Endothelial cell of umbilical vein (primary cell): ENCODE data around the gene RAB25. TPM values are rescaled to one million over a fixed set of nuclear protein-coding genes. Genes with fewer than 3 reads are reported as not detected.

Experiments
- BruUV-seq: library from RNA; stranded (reverse); fragments of 400-500 nt; replicated peaks from 2 replicates; lab custom pipeline; 2021; lab: Mats Ljungman, UMichigan
- CTCF ChIA-PET: fragments of 300-600, 350-600 bp; sonication (Branson Sonifier 250); formaldehyde crosslinking; loops from one replicate; lab custom pipeline; 2021; ENCODE audit warnings: antibody characterized with exemption, inconsistent platforms; lab: Charles Lee
- POLR2A ChIA-PET: fragments of 300-600, 350-600 bp; sonication (Branson Sonifier 250); formaldehyde crosslinking; loops from one replicate; lab custom pipeline; 2021; ENCODE audit warnings: antibody characterized with exemption, inconsistent platforms; lab: Charles Lee
- DNase-seq: peaks from one replicate; pipeline ENCODE4 v3.0.0-alpha.2; 2011; ENCODE audit warnings: low read depth, low spot score
- FAIRE-seq: peaks from 2 replicates; lab custom pipeline; 2011; peaks lifted over from hg19 to GRCh38; lab: Jason Lieb, UNC
- H2AFZ ChIP-seq: 2 replicates; pipeline ENCODE4 v1.6.0; 2012; ENCODE audit warnings: low read depth, low read length, control low read depth, inconsistent platforms
- H3K27ac ChIP-seq: 2 replicates; pipeline ENCODE4 v1.5.1; 2011; ENCODE audit warnings: low read depth, mild to moderate bottlenecking, control low read depth, low read length, moderate library complexity; ENCODE audit not compliant: insufficient read depth
- H3K27me3 ChIP-seq, 2 experiments: 2 replicates each; pipeline versions ENCODE4 v1.6.0 to v1.6.1; 2011; ENCODE audit warnings: low read length in 2 of 2, mixed read lengths in 1 of 2; ENCODE audit not compliant: control insufficient read depth in 2 of 2, insufficient read depth in 2 of 2
- H3K36me3 ChIP-seq, 2 experiments: 2 replicates in 1 of 2; 3 replicates in 1 of 2; pipeline ENCODE4 v1.5.1; 2011; ENCODE audit warnings: low read length in 2 of 2, mild to moderate bottlenecking in 1 of 2, moderate library complexity in 1 of 2; ENCODE audit not compliant: control insufficient read depth in 2 of 2, insufficient read depth in 2 of 2; ENCODE audit errors: extremely low read depth in 1 of 2
- H3K4me1 ChIP-seq: 3 replicates; pipeline ENCODE4 v1.5.1; 2011; ENCODE audit warnings: mild to moderate bottlenecking, low read length; ENCODE audit not compliant: control insufficient read depth, insufficient read depth; ENCODE audit errors: extremely low read depth
- H3K4me2 ChIP-seq: 2 replicates; pipeline ENCODE4 v1.6.1; 2011; ENCODE audit warnings: low read length, control low read depth, mixed read lengths; ENCODE audit not compliant: insufficient read depth
- H3K4me3 ChIP-seq, 3 experiments: fragments of 200-600 bp in 1 of 3; sonication (generic), shearing (Covaris generic) in 1 of 3; replicated peaks in 1 of 3; 2 replicates each; pipeline ENCODE4 v1.5.1; 2011 to 2016; ENCODE audit warnings: control low read depth in 3 of 3, low read length in 3 of 3, mild to moderate bottlenecking in 2 of 3, inconsistent platforms in 1 of 3, low read depth in 1 of 3, moderate library complexity in 1 of 3; ENCODE audit not compliant: insufficient read depth in 1 of 3
- H3K79me2 ChIP-seq: 2 replicates; pipeline ENCODE4 v1.6.0; 2012; ENCODE audit warnings: low read length, inconsistent platforms; ENCODE audit not compliant: control insufficient read depth, insufficient read depth
- H3K9ac ChIP-seq: replicated peaks from 2 replicates; pipeline ENCODE3; 2011; ENCODE audit warnings: low read length, control low read depth; ENCODE audit not compliant: insufficient read depth; ENCODE audit errors: extremely low read depth
- H3K9me1 ChIP-seq: replicated peaks from 3 replicates; pipeline ENCODE4 v1.6.0; 2011; ENCODE audit warnings: mild to moderate bottlenecking, low read length; ENCODE audit not compliant: control insufficient read depth, insufficient read depth; ENCODE audit errors: extremely low read depth
- H3K9me3 ChIP-seq: replicated peaks from 2 replicates; pipeline ENCODE4 v1.5.1; 2012; ENCODE audit warnings: low read length, inconsistent platforms; ENCODE audit not compliant: control insufficient read depth, insufficient read depth
- H4K20me1 ChIP-seq: replicated peaks from 2 replicates; pipeline ENCODE3; 2011; ENCODE audit warnings: mild to moderate bottlenecking, low read length; ENCODE audit not compliant: control insufficient read depth, insufficient read depth; ENCODE audit errors: extremely low read depth
- CTCF ChIP-seq, 2 donors: IDR thresholded peaks; 1 replicate in 1 of 2; 2 replicates in 1 of 2; pipeline ENCODE4 v1.5.1; 2011; ENCODE audit warnings: low read length in 2 of 2, mild to moderate bottlenecking in 2 of 2, moderate library complexity in 2 of 2, control low read depth in 1 of 2, inconsistent platforms in 1 of 2, low read depth in 1 of 2; ENCODE audit not compliant: insufficient read depth in 1 of 2; ENCODE audit errors: extremely low read depth in 1 of 2
- EZH2 ChIP-seq: IDR thresholded peaks from 2 replicates; pipeline ENCODE4 v1.6.1; 2012; ENCODE audit warnings: borderline replicate concordance, low read depth, mild to moderate bottlenecking, moderate library complexity, low read length, inconsistent platforms; ENCODE audit not compliant: severe bottlenecking
- FOS ChIP-seq: IDR thresholded peaks from 2 replicates; pipeline ENCODE4 v1.6.1; 2011; ENCODE audit warnings: mild to moderate bottlenecking, low read length, moderate library complexity, borderline replicate concordance; ENCODE audit not compliant: insufficient read depth
- GATA2 ChIP-seq: IDR thresholded peaks from 2 replicates; pipeline ENCODE4 v1.7.0; 2011; ENCODE audit warnings: low read depth, mild to moderate bottlenecking, moderate library complexity, mixed read lengths, low read length; ENCODE audit not compliant: insufficient read length, insufficient read depth
- JUN ChIP-seq: IDR thresholded peaks from 2 replicates; pipeline ENCODE4 v1.6.1; 2011; ENCODE audit warnings: borderline replicate concordance, low read depth; ENCODE audit not compliant: insufficient read length, insufficient read depth
- MAX ChIP-seq: IDR thresholded peaks from 2 replicates; pipeline ENCODE4 v1.6.1; 2011; ENCODE audit not compliant: insufficient read depth, insufficient read length
- MYC ChIP-seq: IDR thresholded peaks from one replicate; pipeline ENCODE4 v1.6.1; 2011; ENCODE audit warnings: mild to moderate bottlenecking, low read depth, low read length
- POLR2A ChIP-seq: IDR thresholded peaks from 2 replicates; pipeline ENCODE4 v1.6.1; 2012; ENCODE audit warnings: low read depth, mild to moderate bottlenecking, control low read depth, low read length
- POLR2AphosphoS5 ChIP-seq: IDR thresholded peaks from 2 replicates; pipeline ENCODE4 v1.6.1; 2012; ENCODE audit warnings: low read depth, mild to moderate bottlenecking, control low read depth, low read length, moderate library complexity; ENCODE audit not compliant: insufficient read depth
- dilution Hi-C: fragments of 300-500 bp; cut with MboI; formaldehyde crosslinking; loops from one replicate; pipeline ENCODE4 v1.15.0; 2019; ENCODE audit warnings: low sequenced_read_pairs; ENCODE audit not compliant: extremely low pct_ligation_motif_present
- intact Hi-C: fragments of 100-400 bp; cut with micrococcal nuclease; formaldehyde crosslinking; loops from one replicate; pipeline ENCODE4 v1.10.0; 2022
- polyA plus RNA-seq, 4 experiments: library from polyadenylated mRNA; depleted of rRNA in 3 of 4; stranded (reverse) in 3 of 4; unstranded in 1 of 4; fragments of >200 nt; gene quantifications; 2 replicates each; pipeline versions ENCODE4 v1.2.1 to v1.2.3, GENCODE V29; 2011 to 2012; ENCODE audit warnings: missing spikeins in 1 of 4
- total RNA-seq: library from RNA; stranded (reverse); gene quantifications from 2 replicates; pipeline ENCODE4 v1.2.3, GENCODE V29; 2021

RAB25 gene
- total and polyA plus RNA-seq, 2 donors (not counting 3 experiments of a cell fraction or from before 2014, with no cell fraction given), result not detected

GRCh38 chr1:156076609-156077429 is 15.9 kb downstream of the RAB25 start:
- Histone ChIP-seq H4K20me1 (no peaks in the 10 kb centered on the region), H3K79me2 (peaks cover 45% of the 10 kb centered on the region), H3K4me2 (peak overlapping the region; percentile 28), H3K4me1 (peaks cover 14% of the 10 kb centered on the region), H3K9ac (no peak overlapping the region), H3K9me3 (no peaks in the 10 kb centered on the region), H3K27me3 (no peaks in the 10 kb centered on the region), H3K9me1 (no peaks in the 10 kb centered on the region), H3K4me3 (no peak overlapping the region), H3K27ac (no peak overlapping the region), H2AFZ (no peak overlapping the region), H3K36me3 (peaks cover 8 to 37% of the 10 kb centered on the region in 2 experiments)
- ChIA-PET CTCF (no interaction called here), POLR2A (no interaction called here)
- no peak for DNase-seq
- FAIRE-seq, result no peak
- dilution Hi-C loops, result no loop called here
- BruUV-seq, result no TSS peak
- TF ChIP-seq POLR2AphosphoS5 (no peak), JUN (no peak), FOS (no peak), POLR2A (no peak), MYC (no peak), MAX (no peak), GATA2 (no peak), EZH2 (no peak), CTCF (IDR thresholded peaks at IDR 0.05; ENCODE audit: extremely low read depth in 1 of 2, insufficient read depth in 1 of 2, low read depth in 1 of 2, low read length in 2 of 2) (no peak)
- intact Hi-C loops, result no loop called here
